Neutrophil (primary cell): ENCODE data around the gene LSM7.
A peak's percentile ranks its signal among the peaks of the same experiment; 100 is the strongest.

ENCODE experiments used
- H3K27ac ChIP-seq: fragments of 200-600 bp; sonication (generic); 2 replicates; pipeline ENCODE4 v1.5.1; 2016; ENCODE audit warnings: mild to moderate bottlenecking, moderate library complexity
- H3K27me3 ChIP-seq: fragments of 200-600 bp; sonication (generic); 2 replicates; pipeline ENCODE4 v1.6.0; 2016; ENCODE audit warnings: mild to moderate bottlenecking
- H3K36me3 ChIP-seq: fragments of 200-600 bp; sonication (generic); 2 replicates; pipeline ENCODE4 v1.5.1; 2017
- H3K4me1 ChIP-seq, 2 experiments: fragments of 200-600 bp in 1 of 2; sonication (generic) in 1 of 2; 1 replicate in 1 of 2; 2 replicates in 1 of 2; pipeline versions ENCODE4 v1.5.1 to v1.6.1; 2013 to 2016; ENCODE audit warnings: low read depth in 1 of 2, low read length in 1 of 2, mild to moderate bottlenecking in 1 of 2, moderate library complexity in 1 of 2; ENCODE audit not compliant: control insufficient read depth in 1 of 2, insufficient read depth in 1 of 2
- H3K4me3 ChIP-seq, 2 experiments: fragments of 200-600 bp in 1 of 2; sonication (generic) in 1 of 2; 1 replicate in 1 of 2; 2 replicates in 1 of 2; pipeline ENCODE4 v1.5.1; 2013 to 2016; ENCODE audit warnings: low read depth in 1 of 2, low read length in 1 of 2, mild to moderate bottlenecking in 1 of 2, moderate library complexity in 1 of 2
- H3K9me3 ChIP-seq: fragments of 200-600 bp; sonication (generic); 2 replicates; pipeline ENCODE4 v1.5.1; 2016
- TF ChIP-seq, protein P1 (sequence below): fragments of 200-600 bp; sonication (generic); IDR thresholded peaks from 2 replicates; pipeline ENCODE4 v1.5.1; 2016; ENCODE audit warnings: antibody characterized with exemption

Gene LSM7

DNA sequence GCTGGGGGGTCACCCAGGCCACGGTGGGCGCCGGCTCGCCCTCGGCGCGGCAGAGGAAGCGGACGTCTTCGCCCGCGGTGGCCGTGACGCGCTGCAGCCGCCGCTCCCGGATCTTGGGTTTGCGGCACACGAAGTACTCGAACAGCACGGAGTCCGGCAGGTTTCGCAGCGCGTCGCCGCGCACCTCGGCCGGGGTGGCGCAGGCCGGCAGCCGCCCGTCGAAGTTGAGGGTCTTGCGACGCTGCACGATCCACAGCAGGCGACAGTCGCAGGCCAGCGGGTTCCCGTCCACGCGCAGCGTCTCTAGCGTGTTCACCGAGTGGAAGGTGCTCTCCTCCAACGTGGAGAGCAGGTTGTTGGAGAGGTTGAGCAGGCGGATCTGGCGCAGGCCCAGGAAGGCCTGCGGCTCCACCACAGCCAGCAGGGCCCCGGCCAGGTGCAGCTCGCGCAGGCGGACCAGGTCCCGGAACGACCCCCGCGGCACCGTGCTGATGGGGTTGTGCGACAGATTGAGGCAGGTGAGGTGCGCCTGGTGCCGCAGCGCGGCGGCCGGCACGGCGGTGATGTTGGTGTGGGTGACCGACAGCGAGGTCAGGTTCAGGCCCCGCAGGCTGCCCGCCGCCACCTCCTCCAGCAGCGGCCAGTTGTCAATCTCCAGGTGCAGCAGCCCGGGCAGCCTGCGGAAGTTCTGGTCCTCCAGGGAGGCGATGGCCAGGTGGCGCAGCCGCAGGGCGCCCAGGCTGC lies 37.8 kb downstream of the LSM7 start:
- Histone ChIP-seq H3K36me3 (peaks cover 47% of the 10 kb centered on the region), H3K4me1 (peaks cover 80 to 89% of the 10 kb centered on the region in 2 experiments), H3K4me3 (peak overlapping the region; percentile 95), H3K27ac (peak overlapping the region; percentile 99), H3K27me3 (no peaks in the 10 kb centered on the region), H3K9me3 (no peaks in the 10 kb centered on the region)
- TF ChIP-seq, protein P1, sequence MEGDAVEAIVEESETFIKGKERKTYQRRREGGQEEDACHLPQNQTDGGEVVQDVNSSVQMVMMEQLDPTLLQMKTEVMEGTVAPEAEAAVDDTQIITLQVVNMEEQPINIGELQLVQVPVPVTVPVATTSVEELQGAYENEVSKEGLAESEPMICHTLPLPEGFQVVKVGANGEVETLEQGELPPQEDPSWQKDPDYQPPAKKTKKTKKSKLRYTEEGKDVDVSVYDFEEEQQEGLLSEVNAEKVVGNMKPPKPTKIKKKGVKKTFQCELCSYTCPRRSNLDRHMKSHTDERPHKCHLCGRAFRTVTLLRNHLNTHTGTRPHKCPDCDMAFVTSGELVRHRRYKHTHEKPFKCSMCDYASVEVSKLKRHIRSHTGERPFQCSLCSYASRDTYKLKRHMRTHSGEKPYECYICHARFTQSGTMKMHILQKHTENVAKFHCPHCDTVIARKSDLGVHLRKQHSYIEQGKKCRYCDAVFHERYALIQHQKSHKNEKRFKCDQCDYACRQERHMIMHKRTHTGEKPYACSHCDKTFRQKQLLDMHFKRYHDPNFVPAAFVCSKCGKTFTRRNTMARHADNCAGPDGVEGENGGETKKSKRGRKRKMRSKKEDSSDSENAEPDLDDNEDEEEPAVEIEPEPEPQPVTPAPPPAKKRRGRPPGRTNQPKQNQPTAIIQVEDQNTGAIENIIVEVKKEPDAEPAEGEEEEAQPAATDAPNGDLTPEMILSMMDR, result no peak

DNA sequence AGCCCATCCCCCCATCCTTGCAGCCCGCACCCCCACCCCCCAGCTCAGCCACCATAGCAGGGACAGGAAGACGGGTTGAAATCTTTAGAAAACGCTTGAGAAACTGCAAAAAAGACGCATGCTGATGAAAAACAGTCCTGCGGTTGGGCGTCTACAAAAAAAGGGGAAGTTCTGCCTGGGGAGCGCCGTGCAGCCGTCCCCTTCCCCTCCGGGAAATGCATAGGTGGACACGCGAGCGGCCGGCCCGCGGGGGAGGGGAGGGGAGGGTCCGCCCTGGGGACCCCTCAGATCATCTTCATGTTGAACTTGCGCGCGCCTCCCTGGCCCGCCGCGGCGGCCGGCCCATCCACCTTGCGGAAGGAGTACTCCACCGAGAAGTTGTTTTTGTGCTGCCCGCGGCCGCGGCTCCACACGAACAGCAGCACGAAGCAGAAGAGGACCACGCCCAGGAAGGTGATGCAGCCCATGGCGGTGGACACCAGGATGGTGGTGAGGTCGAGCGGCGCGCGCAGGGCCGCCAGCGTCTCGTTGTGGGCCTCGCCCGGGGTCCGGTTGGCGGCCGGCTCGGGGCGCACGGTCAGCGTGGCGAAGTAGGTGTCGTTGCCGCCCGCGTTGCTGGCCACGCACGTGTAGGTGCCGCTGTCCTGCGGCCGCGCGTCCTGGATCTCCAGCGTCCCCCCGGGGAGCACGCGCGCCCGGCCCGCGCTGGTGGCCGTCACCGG lies 38.5 kb downstream of the LSM7 start:
- Histone ChIP-seq H3K27me3 (no peaks in the 10 kb centered on the region), H3K9me3 (no peaks in the 10 kb centered on the region), H3K36me3 (peaks cover 39% of the 10 kb centered on the region), H3K4me1 (peaks cover 81 to 89% of the 10 kb centered on the region in 2 experiments), H3K27ac (peak overlapping the region; percentile 99), H3K4me3 (peak overlapping the region; percentile 95)
- TF ChIP-seq, protein P1, result no peak

DNA sequence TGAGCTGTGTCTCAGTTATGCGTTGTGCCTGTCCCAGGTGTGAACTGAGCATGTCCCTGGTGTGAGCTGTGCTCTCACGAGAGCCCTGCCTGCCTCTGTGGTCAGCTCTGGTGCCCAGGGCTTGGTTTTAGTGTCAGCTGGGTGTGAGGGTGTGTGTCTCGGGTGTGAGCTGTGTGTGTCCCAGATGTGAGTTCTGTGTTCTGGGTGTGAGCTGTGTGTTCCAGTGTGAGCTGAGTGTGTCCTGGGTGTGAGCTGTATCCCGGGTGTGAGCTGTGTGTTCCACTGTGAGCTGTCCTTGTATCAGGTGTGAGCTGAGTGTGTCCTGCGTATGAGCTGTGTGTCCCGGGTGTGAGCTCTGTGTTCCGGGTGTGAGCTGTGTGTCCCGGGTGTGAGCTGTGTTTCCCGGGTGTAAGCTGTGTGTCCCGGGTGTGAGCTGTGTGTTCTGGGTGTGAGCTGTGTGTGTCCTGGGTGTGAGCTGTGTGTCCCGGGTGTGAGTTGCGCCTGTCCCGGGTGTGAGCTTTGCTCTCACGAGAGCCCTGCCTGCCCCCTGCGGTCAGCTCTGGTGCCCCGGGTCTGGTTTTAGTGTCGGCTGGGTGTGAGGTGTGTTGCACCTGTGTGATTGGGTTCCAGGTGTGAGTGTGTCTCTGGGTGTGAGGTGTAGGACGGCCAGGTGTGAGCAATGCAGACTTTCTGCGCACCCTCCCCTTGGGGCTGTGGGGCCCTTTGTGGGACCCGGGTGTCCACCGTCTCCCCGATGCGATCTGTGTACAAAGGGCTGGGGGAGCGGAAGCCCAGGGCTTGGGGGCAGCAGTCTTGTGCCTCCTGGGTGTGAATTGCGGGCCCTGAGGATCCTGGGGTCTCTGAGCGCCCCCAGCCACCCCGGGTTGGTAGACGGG lies 39.3 kb downstream of the LSM7 start:
- Histone ChIP-seq H3K36me3 (peaks cover 31% of the 10 kb centered on the region), H3K9me3 (no peaks in the 10 kb centered on the region), H3K27me3 (no peaks in the 10 kb centered on the region), H3K27ac (peak overlapping the region; percentile 99), H3K4me3 (peak overlapping the region; percentile 95), H3K4me1 (peaks cover 83 to 89% of the 10 kb centered on the region in 2 experiments)
- TF ChIP-seq, protein P1, result no peak

DNA sequence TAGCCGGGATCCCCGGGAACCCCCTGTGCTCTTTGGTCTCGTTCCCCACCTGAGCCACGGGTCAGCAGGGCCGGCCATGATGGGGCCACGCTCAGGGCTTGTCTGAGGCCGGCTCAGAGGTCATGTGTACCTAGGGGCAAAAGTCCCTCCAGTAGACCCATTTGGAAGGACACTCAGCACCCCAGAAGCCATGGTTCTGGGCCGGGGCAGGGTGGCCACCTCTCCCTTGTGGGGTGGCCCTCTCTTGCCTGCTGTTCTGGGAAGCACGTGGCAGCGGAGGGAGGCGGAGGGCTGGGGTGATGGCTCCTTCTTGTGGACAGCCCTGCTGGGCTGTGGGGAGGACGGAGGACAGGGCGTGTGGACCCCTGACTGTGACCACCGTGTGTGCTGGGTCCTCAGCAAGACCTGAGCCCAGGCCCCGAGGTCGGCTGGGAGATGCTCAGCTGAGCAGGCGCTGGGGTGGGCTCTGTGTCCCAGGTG lies 40.0 kb downstream of the LSM7 start:
- Histone ChIP-seq H3K4me1 (peaks cover 83 to 89% of the 10 kb centered on the region in 2 experiments), H3K36me3 (peaks cover 25% of the 10 kb centered on the region), H3K27ac (peak overlapping the region; percentile 99), H3K27me3 (no peaks in the 10 kb centered on the region), H3K9me3 (no peaks in the 10 kb centered on the region), H3K4me3 (peak overlapping the region; percentile 95)
- TF ChIP-seq, protein P1, result no peak

DNA sequence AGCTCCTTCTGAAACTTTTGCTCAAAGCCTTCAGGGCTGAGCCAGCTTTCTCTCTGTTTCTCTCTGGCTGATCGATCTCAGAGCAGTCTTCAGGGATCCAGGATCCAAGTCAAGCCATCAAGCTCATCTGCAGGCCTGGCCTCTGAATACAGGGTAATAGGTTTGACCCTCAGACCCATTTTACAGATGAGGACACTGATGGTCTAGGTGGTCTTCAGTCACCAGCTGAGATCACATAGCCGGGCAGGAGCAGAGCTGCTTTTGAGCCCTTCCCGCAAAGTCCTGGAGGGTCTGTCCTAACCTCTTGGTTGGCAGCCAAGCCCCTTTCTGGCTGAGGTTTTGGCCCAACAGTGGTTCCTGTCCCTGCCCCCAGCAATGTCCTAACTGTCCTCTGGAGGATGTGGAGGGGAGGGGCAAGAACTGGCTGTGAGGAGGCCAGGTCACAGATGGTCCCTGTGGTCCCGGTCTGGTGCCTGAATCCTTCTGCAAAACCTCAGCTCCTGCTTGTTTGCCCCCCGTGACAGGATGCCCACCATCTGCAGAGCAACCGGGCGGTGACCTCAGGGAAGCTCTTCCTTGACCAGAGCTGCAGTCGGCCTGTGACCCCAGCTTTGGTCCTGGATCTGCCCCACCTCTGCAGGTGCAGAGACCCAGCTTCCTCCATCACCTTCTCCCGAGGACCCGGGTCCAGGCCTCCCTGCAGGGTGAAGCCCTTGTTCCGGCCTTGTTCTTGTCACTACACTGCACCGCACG lies 40.6 kb downstream of the LSM7 start:
- H3K4me3 ChIP-seq, result peak overlapping the region; percentile 95
- TF ChIP-seq, protein P1, result peak; percentile 22

More for the DNA sequence above, 40.6 kb downstream of the LSM7 start:
- H3K27me3 ChIP-seq, result no peaks in the 10 kb centered on the region
- H3K36me3 ChIP-seq, result peaks cover 18% of the 10 kb centered on the region
- H3K4me1 ChIP-seq, result peaks cover 85 to 89% of the 10 kb centered on the region in 2 experiments
- H3K9me3 ChIP-seq, result no peaks in the 10 kb centered on the region
- H3K27ac ChIP-seq, result peak overlapping the region; percentile 99
